Skeletal muscle tissue (tissue), 4 donors: ENCODE results near the gene DPEP2NB. TPM values are rescaled to one million over a fixed set of nuclear protein-coding genes. Genes with fewer than 3 reads are reported as not detected.

Experiments
- H3K27ac ChIP-seq: one replicate; pipeline ENCODE4 v1.7.0; 2013; ENCODE audit warnings: mild to moderate bottlenecking, low read depth, low read length, inconsistent platforms
- H3K27me3 ChIP-seq, 3 donors: one replicate each; pipeline ENCODE4 v1.7.0; 2013; ENCODE audit warnings: low read length in 3 of 3; ENCODE audit not compliant: control insufficient read depth in 3 of 3, insufficient read depth in 3 of 3
- H3K36me3 ChIP-seq, 3 donors: one replicate each; pipeline ENCODE4 v1.7.0; 2013; ENCODE audit warnings: low read length in 3 of 3; ENCODE audit not compliant: control insufficient read depth in 3 of 3, insufficient read depth in 3 of 3
- H3K4me1 ChIP-seq, 3 donors: one replicate each; pipeline ENCODE4 v1.7.0; 2013; ENCODE audit warnings: low read length in 3 of 3, mild to moderate bottlenecking in 3 of 3; ENCODE audit not compliant: control insufficient read depth in 3 of 3, insufficient read depth in 3 of 3
- H3K4me3 ChIP-seq, 3 donors: one replicate each; pipeline ENCODE4 v1.7.0; 2013; ENCODE audit warnings: low read length in 3 of 3
- H3K9ac ChIP-seq, 3 donors: one replicate each; pipeline ENCODE4 v1.7.0; 2013; ENCODE audit warnings: low read length in 3 of 3, mild to moderate bottlenecking in 3 of 3, moderate library complexity in 2 of 3, low read depth in 1 of 3
- H3K9me3 ChIP-seq, 3 donors: one replicate each; pipeline ENCODE4 v1.7.0; 2013; ENCODE audit warnings: low read length in 3 of 3; ENCODE audit not compliant: control insufficient read depth in 3 of 3
- total RNA-seq: library from RNA; depleted of rRNA; stranded (reverse); fragments of >200 nt; gene quantifications from one replicate; pipeline ENCODE4 v1.2.3, GENCODE V29; 2014
- donor health status: Osteomylitis.

DPEP2NB gene, protein sequence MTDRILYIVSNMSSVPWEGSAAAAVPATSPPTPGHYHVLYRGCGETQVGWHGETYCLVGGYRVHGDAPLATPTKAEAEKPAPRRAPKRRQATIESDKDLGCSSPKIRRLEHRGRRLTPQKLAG
- not detected for total RNA-seq

DNA sequence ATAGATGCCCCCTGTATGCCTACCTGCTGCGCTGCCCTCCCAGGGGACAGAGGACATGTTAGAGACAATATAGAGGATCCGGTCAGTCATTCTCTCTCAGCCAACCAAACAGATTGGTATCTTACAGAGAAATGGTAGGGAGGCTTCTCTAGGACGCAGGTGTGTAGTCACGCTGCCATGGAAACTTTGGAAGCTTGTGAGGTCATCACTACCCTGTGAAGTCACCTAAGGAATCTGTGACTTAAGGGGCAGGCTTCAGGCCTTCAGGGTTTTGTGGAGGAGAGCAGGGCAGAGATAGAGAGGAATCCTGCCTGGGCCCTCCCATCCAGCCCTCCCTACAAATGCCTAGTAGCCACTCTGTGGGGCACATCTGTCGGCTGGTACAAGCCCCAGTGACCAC lies at the start of gene DPEP2NB:
DPEP2NB (minus strand) TSS at position 231 of the 400 bp plus-strand sequence; CDS start at position 90, 141 bp downstream.
- H3K36me3 ChIP-seq: no peaks in the 10 kb centered on the region
- peaks cover 0 to 3% (median 2%) of the 10 kb centered on the region in 3 donors for H3K4me1 ChIP-seq
- H3K27ac ChIP-seq: no peak within 1 kb of the TSS
- no peak within 1 kb of the TSS for H3K9ac ChIP-seq
- no peaks in the 10 kb centered on the region for H3K27me3 ChIP-seq
- H3K4me3 ChIP-seq: no peak within 1 kb of the TSS
- H3K9me3 ChIP-seq: no peaks in the 10 kb centered on the region

DNA sequence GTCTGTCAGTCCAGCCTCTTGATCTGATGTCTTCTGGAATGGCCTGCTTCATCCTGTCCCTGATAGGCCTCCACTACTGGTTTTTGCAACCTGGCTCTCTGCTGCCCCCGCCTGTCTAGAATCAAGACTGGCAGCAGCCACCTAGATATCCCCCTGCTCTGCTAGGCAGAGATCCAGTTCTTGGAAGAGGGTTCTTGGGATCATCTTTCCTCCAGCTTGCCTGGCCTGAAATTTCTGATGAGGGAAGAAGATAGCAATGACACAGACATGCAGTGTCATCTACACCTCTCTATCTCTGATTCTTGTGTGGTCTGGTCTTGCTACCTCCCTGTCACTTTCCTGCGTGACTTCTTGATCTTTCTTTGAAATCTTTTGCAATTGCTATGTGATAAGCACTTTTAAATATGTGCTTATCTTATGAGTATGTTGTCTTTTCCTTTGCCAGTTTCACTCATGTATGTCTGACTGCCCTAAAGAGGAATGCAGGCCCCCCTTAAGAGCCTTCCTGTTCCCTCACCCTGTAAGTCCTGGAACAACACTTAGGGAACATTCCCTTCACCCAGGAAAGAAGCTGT lies 49.2 kb upstream of the DPEP2NB start:
- Histone ChIP-seq H3K9me3 (no peaks in the 10 kb centered on the region), H3K36me3 (peaks cover 0 to 10% (median 7%) of the 10 kb centered on the region in 3 donors), H3K4me1 (peaks cover 36 to 47% (median 46%) of the 10 kb centered on the region in 3 donors), H3K9ac (peak overlapping the region; percentile 0 to 63 (median 62)), H3K27ac (peak overlapping the region; percentile 85), H3K4me3 (no peak overlapping the region), H3K27me3 (no peaks in the 10 kb centered on the region)

DNA sequence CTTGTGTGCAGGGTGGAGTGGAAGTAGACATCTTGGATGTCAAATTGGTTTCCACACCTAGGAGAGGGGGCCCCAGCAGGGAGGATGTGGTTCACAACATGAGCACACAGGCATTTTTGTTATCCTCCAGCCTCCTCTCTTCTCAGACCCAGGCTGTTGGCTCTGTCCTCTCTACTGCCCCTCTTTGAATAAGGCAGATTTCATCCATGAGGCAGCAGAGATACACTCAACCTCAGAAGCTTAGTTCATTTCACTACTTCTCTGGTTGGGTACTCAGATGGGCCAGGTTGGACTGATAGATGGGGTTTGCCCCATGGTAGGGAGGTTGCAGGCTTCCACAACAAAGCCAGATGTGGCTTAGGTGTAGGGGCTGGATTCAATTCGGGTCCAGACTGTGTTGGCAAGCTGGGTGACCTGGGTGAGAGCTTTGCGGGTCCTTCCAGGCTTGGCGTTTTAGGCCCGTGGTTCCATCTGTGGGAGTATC lies 47.2 kb upstream of the DPEP2NB start:
- no peak overlapping the region for H3K9ac ChIP-seq
- no peaks in the 10 kb centered on the region for H3K27me3 ChIP-seq
- H3K4me3 ChIP-seq: no peak overlapping the region
- H3K27ac ChIP-seq: no peak overlapping the region
- H3K4me1 ChIP-seq: peaks cover 23 to 32% (median 32%) of the 10 kb centered on the region in 3 donors
- peaks cover 0 to 10% (median 10%) of the 10 kb centered on the region in 3 donors for H3K36me3 ChIP-seq
- no peaks in the 10 kb centered on the region for H3K9me3 ChIP-seq

DNA sequence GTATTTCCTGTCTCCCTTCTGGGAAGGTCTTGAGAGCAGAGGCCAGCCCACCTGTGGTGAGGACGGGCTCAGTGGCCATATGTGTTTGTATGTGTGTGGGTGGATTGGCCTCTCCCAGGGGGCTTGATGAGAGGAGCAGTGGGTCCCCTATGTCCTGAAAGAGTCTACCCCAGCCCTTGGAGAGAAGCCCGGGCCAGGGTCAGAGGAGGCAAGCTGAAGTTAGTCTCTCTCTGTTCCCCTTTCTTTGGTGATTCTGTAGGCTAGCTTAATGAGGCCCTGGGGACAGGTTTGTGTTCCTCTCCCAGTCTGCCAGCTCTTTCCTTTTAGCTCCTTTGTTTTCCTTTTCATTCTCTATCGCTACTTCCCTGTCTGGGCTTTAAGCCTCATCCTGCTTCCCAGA lies 45.7 kb upstream of the DPEP2NB start:
- Histone ChIP-seq H3K4me3 (no peak overlapping the region), H3K9ac (no peak overlapping the region), H3K27me3 (no peaks in the 10 kb centered on the region), H3K27ac (no peak overlapping the region), H3K9me3 (no peaks in the 10 kb centered on the region), H3K36me3 (peaks cover 0 to 12% (median 11%) of the 10 kb centered on the region in 3 donors), H3K4me1 (peaks cover 22 to 29% (median 26%) of the 10 kb centered on the region in 3 donors)

DNA sequence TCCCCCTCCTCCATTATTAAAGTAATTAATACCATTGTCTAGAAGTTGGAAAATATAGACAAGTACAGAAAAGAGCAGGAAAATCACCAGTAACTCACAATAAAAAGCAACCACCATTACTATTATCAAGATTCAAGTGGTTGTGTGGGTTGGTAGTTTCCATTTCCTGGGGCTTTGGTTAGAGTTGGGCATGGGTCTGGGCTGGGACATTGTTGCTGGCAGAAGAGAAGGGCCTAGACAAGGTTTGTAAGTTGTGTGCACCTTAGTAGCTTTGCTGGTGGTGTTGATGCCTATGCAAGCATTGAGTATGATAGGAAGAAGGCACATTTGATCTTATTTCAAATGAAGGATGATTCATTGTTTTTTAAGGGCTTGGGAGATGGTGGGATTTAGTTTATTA lies 44.1 kb upstream of the DPEP2NB start:
- no peak overlapping the region for H3K9ac ChIP-seq
- H3K9me3 ChIP-seq: no peaks in the 10 kb centered on the region
- H3K4me1 ChIP-seq: peaks cover 6 to 14% (median 10%) of the 10 kb centered on the region in 3 donors
- H3K4me3 ChIP-seq: no peak overlapping the region
- H3K27me3 ChIP-seq: no peaks in the 10 kb centered on the region
- H3K27ac ChIP-seq: no peak overlapping the region
- H3K36me3 ChIP-seq: peaks cover 0 to 19% (median 11%) of the 10 kb centered on the region in 3 donors

DNA sequence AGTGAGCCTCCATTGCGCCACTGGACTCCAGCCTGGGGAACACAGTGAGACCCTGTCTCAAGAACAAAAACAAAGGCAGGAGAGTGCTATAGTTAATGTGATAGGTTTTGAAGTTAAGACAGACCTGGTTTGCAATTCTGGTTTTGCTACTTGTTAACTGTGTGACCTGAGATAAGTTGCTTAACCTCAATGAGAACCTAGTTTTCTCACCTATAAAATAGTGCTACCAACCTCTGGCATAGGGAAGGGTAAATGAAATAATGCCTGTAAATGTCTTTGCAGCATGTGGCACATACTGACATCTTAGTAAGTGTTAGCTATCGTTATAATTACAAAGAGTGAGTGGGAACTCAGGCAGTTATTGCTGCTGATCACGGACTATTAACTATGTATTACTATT lies 39.7 kb upstream of the DPEP2NB start:
- Histone ChIP-seq H3K36me3 (peaks cover 7 to 27% (median 10%) of the 10 kb centered on the region in 3 donors), H3K9ac (no peak overlapping the region), H3K9me3 (no peaks in the 10 kb centered on the region), H3K27ac (no peak overlapping the region), H3K4me1 (no peaks in the 10 kb centered on the region), H3K27me3 (no peaks in the 10 kb centered on the region), H3K4me3 (no peak overlapping the region)

DNA sequence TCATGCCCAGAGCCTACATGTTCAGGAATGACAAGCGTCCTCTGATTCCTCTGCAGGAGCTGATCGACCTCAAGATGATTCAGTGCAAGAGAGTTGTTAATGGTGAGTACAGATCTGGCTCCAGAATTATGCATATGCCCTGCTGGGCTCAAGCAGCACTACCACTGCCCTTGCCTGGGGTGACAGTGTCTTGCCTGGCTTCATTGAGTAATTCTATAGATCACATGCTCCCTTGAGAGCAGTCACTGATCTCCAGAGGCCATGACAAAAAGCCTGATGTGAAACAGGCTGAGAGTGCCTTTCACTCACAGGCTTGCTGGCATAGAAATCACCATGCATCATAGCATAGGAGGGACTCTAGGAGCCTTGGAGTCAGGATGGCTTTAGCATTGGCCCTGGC lies 33.7 kb upstream of the DPEP2NB start:
- no peaks in the 10 kb centered on the region for H3K27me3 ChIP-seq
- H3K9ac ChIP-seq: no peak overlapping the region
- peaks cover 10 to 25% (median 13%) of the 10 kb centered on the region in 3 donors for H3K36me3 ChIP-seq
- H3K4me1 ChIP-seq: no peaks in the 10 kb centered on the region
- no peak overlapping the region for H3K4me3 ChIP-seq
- no peak overlapping the region for H3K27ac ChIP-seq
- H3K9me3 ChIP-seq: no peaks in the 10 kb centered on the region

DNA sequence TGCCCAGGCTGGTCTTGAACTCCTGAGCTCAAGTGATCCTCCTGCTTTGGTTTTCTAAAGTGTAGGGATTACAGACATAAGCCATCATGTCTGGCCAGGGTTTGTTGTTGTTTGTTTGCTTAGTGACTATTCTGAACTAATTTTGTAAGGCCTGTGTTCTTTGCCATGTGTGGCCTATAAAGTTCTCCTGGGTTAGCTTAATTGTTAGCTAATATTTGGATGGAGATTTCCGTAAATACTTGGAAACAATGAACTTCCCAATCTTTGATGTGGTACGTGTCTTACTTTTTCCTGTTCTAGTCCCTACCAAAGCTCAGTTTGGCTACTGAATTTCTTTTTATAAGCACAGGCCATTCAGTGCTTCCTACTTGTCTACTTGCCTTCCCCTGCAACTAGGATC lies 32.3 kb upstream of the DPEP2NB start:
- Histone ChIP-seq H3K36me3 (peaks cover 6 to 16% (median 6%) of the 10 kb centered on the region in 3 donors), H3K4me3 (no peak overlapping the region), H3K27ac (no peak overlapping the region), H3K27me3 (no peaks in the 10 kb centered on the region), H3K9ac (no peak overlapping the region), H3K4me1 (no peaks in the 10 kb centered on the region), H3K9me3 (no peaks in the 10 kb centered on the region)

DNA sequence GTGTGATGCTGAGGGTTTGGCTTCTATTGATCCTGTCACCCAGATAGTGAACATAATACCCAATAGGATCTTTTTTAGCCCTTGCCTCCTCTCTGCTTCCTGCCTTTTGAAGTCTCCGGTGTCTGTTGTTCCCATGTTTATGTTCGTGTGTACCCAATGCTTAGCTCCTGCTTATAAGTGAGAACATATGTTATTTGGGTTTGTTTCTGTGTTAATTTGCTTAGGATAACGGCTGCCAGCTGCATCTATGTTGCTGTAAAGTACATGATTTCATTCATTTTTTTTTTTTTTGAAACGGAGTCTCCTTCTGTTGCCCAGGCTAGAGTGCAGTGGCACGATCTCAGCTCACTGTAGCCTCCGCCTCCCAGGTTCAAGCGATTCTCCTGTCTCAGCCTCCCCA lies 30.4 kb upstream of the DPEP2NB start:
- H3K9me3 ChIP-seq: no peaks in the 10 kb centered on the region
- no peaks in the 10 kb centered on the region for H3K4me1 ChIP-seq
- H3K27me3 ChIP-seq: no peaks in the 10 kb centered on the region
- H3K27ac ChIP-seq: no peak overlapping the region
- no peak overlapping the region for H3K9ac ChIP-seq
- H3K4me3 ChIP-seq: no peak overlapping the region
- H3K36me3 ChIP-seq: peaks cover 6 to 11% (median 6%) of the 10 kb centered on the region in 3 donors

DNA sequence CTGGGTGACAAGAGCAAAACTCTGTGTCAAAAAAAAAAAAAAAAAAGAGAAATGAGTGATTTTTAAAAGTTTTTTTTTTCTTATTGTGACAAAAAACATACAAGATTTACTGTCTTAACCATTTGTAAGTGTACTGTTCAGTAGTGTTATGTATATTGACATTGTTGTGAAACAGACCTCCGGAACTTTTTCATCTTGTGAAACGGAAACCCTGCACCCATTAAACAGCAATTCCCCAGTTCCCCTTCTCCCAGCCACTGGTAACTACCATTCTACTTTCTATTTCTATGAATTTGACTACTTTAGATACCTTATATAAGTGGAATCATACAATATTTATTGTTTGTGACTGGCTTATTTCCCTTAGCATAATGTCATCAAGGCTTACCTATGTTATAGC lies 26.1 kb upstream of the DPEP2NB start:
- Histone ChIP-seq H3K4me3 (no peak overlapping the region), H3K9me3 (no peaks in the 10 kb centered on the region), H3K27me3 (no peaks in the 10 kb centered on the region), H3K4me1 (peaks cover 0 to 8% (median 4%) of the 10 kb centered on the region in 3 donors), H3K36me3 (no peaks in the 10 kb centered on the region), H3K9ac (no peak overlapping the region), H3K27ac (no peak overlapping the region)
